ENCODE results near the gene MRPL36.

Gene MRPL36

DNA sequence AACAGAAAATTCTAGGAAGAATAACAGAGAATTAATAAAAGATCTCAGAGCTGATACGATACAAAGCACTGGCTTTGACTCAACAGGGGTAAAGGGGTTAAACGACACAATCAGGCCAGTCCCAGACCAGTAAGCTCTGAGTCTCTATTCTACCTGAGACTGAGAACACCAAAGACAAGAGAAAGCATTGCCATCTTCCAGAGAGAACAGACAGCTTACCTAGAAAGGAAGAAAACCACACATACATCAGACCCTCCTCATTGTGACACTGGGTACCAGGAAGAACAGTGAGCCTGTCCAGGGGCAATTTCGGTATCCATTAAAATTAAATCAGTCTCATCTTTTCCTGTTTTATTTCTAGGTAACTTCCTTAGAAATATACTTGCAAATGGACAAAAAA is 41.1 kb downstream of the MRPL36 start:
- Histone ChIP-seq H3K36me3 (ENCODE audit: insufficient read depth, low read length) (no peaks in the 10 kb centered on the region), H3K4me1 (ENCODE audit: insufficient read depth, low read length) (peaks cover 5% of the 10 kb centered on the region; the same call in 1 of the 2 replicates), H3K9ac (ENCODE audit: low read depth, low read length) (no peak overlapping the region), H3K9me3 (ENCODE audit: control insufficient read depth, insufficient read depth, low read length) (no peaks in the 10 kb centered on the region)

DNA sequence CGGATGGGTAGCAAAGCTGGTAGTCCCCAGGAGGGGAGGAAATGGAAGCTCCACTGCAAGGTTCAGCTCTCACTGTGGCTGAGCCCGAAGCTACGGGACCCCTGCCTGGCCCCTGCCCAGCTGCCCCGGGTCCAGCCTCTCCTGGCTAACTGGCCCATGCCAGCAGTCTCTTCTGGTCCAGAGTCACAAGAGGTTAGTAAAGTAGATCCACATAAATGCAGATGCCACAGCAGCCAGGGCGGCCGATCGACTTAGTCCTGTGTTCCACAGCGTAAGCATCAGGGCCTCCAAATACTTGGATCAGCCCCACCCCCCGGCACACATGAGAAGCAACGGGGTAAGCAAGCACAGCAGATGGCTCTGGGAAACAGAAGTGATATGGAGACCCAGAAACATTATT is 42.1 kb downstream of the MRPL36 start:
- Histone ChIP-seq H3K36me3 (ENCODE audit: insufficient read depth, low read length) (no peaks in the 10 kb centered on the region), H3K4me1 (ENCODE audit: insufficient read depth, low read length) (peaks cover 5% of the 10 kb centered on the region; the same call in 1 of the 2 replicates), H3K9ac (ENCODE audit: low read depth, low read length) (no peak overlapping the region), H3K9me3 (ENCODE audit: control insufficient read depth, insufficient read depth, low read length) (no peaks in the 10 kb centered on the region)

DNA sequence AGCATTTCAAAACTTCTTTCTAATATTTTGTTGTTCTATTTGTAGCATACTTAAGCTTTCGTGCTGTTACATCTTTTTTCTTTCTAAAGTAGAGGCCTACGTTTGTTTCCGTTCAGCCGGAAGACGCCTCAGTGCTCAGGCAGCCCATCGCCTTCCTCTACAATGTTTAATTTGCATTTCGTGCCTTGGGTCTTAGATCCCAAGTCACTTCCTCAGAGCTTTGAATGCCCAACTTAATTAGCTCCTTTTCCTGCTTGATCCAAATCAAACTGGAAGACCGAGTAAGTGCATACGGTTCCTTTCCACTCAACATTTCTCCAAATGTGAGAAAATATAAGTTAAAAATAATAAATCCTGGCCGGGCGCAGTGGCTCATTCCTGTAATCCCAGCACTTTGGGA is 43.2 kb downstream of the MRPL36 start:
- H3K9me3 ChIP-seq (ENCODE audit: control insufficient read depth, insufficient read depth, low read length), result no peaks in the 10 kb centered on the region
- no peak overlapping the region for H3K9ac ChIP-seq (ENCODE audit: low read depth, low read length)
- H3K4me1 ChIP-seq (ENCODE audit: insufficient read depth, low read length), result peaks cover 5% of the 10 kb centered on the region; the same call in 1 of the 2 replicates
- H3K36me3 ChIP-seq (ENCODE audit: insufficient read depth, low read length), result no peaks in the 10 kb centered on the region

- H3K9me3 ChIP-seq (ENCODE audit: control insufficient read depth, insufficient read depth, low read length), result no peaks in the 10 kb centered on the region
- no peak overlapping the region for H3K9ac ChIP-seq (ENCODE audit: low read depth, low read length)
- no peaks in the 10 kb centered on the region for H3K36me3 ChIP-seq (ENCODE audit: insufficient read depth, low read length)
- peaks cover 5% of the 10 kb centered on the region; the same call in 1 of the 2 replicates for H3K4me1 ChIP-seq (ENCODE audit: insufficient read depth, low read length)
Observed at GRCh38 chr5:1755321-1755949, 44.2 kb downstream of the MRPL36 start.

- Histone ChIP-seq H3K9me3 (ENCODE audit: control insufficient read depth, insufficient read depth, low read length) (no peaks in the 10 kb centered on the region), H3K36me3 (ENCODE audit: insufficient read depth, low read length) (no peaks in the 10 kb centered on the region), H3K4me1 (ENCODE audit: insufficient read depth, low read length) (peaks cover 5% of the 10 kb centered on the region; the same call in 1 of the 2 replicates), H3K9ac (ENCODE audit: low read depth, low read length) (no peak overlapping the region)
Observed at GRCh38 chr5:1754531-1755220, 45.0 kb downstream of the MRPL36 start.

- Histone ChIP-seq H3K4me1 (ENCODE audit: insufficient read depth, low read length) (peaks cover 5% of the 10 kb centered on the region; the same call in 1 of the 2 replicates), H3K36me3 (ENCODE audit: insufficient read depth, low read length) (no peaks in the 10 kb centered on the region), H3K9ac (ENCODE audit: low read depth, low read length) (no peak overlapping the region), H3K9me3 (ENCODE audit: control insufficient read depth, insufficient read depth, low read length) (no peaks in the 10 kb centered on the region)
Observed at GRCh38 chr5:1753490-1753889, 46.1 kb downstream of the MRPL36 start.

DNA sequence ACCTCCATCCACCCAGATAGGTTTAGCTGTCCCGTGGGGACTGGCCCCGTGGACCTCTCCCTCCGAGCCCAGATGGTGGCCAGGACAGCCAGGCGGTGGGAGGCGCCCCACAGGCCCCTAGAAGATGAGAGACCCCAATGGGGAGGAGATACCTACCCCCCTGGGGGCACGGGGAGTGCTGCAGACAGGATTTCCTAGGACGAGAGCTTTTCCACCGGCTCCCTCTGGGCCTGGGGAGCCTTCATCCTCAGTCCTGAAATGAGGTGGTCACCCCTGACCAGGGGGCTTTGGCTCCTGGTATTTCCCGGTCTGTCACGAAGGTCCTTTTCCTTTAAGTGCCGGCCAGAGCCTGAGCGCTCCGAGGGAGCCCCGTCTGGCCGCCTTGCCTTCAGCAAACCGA is 46.8 kb downstream of the MRPL36 start:
- Histone ChIP-seq H3K9ac (ENCODE audit: low read depth, low read length) (no peak overlapping the region), H3K9me3 (ENCODE audit: control insufficient read depth, insufficient read depth, low read length) (no peaks in the 10 kb centered on the region), H3K36me3 (ENCODE audit: insufficient read depth, low read length) (no peaks in the 10 kb centered on the region), H3K4me1 (ENCODE audit: insufficient read depth, low read length) (peaks cover 5% of the 10 kb centered on the region; the same call in 1 of the 2 replicates)

DNA sequence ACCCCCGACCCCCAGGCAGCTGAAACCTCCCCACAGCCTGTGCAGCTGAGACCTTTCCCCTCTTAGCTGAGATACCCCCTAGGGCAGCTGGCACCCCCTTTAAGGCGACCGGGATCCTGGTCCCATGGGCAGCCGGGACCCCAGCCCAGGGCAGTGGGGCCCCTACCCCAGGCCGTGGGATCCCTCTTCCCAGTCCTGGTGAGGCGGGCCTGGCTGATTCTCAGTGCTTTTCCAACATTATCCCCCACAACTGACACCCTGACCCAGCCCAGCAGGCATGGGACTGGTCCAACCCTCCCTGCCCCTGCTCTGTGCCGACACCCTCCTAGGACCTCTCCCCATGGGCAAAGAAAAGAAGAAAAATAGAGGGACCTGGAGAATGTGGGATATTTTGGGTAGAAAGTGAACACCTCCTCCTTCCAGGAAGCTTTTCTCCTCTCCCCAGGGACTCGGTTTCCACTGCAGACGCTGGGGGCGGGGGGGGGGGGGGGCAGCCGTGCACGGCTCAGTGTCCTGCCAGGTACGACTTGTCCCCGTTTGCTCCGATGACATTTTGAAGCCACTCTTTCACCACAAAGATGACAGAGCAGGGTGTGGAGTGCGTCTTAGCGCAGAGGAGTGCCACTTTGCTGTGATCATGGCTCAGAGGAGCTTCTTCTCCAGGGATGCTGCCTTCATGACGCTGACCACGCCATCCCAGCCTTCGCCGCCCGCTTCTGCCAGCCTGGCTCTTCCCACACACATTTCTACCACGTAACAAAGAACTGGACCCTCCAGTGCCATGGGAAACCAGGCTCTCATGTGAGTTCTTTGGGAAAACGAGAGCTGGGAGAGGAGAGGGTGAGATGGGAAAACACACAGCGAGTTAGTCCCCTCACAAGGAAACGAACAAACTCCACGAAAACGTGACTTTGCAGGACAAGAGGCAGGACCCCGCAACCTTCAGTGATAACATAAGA is 47.5 kb downstream of the MRPL36 start:
- Histone ChIP-seq H3K9ac (ENCODE audit: low read depth, low read length) (no peak overlapping the region), H3K4me1 (ENCODE audit: insufficient read depth, low read length) (peaks cover 5% of the 10 kb centered on the region; the same call in 1 of the 2 replicates)

DNA sequence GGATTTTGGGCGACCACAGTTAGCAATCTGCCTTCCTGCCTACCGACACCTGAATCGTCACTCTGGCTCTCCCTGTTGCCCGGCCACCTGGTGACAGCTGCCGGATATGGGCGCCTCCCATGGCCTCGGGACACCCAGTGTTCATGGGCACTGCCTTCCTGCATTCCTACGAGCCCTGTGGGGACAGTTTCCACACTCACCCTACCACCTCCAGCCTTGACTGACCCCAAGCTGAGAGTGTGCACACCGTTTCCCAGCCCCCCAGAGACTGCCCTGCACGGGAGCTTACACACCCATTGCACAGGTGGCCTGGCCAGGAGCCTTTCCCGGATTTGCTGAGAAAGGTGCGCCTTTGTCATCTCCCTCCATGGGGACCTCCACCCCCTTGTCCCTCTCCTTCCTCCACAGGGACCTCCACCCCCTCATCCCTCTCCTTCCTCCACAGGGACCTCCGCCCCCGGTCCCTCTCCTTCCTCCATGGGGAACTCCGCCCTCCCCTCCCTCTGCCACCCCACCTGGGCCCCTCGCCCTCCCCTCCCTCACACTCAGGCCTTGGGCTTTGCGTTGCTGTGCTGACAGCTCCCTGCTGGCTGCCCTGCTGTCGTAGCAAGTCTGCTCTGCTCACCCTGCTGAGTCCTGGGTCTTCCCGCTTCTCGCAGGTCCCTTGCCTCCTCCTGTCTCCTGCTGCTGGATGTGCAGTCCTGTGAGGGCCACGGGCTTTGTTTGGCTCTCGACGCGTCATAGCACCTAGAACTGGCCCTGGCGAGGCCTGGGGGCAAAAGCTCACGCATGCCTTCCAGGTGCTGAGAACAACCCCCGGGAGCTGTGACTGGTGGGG is 48.4 kb downstream of the MRPL36 start:
- no peak overlapping the region for H3K9ac ChIP-seq (ENCODE audit: low read depth, low read length)
- H3K4me1 ChIP-seq (ENCODE audit: insufficient read depth, low read length), result peaks cover 3% of the 10 kb centered on the region; the same call in 1 of the 2 replicates
- no peaks in the 10 kb centered on the region for H3K9me3 ChIP-seq (ENCODE audit: control insufficient read depth, insufficient read depth, low read length)
- no peaks in the 10 kb centered on the region for H3K36me3 ChIP-seq (ENCODE audit: insufficient read depth, low read length)

More for the DNA sequence above, 47.5 kb downstream of the MRPL36 start:
- H3K36me3 ChIP-seq (ENCODE audit: insufficient read depth, low read length), result no peaks in the 10 kb centered on the region
- H3K9me3 ChIP-seq (ENCODE audit: control insufficient read depth, insufficient read depth, low read length), result no peaks in the 10 kb centered on the region

DNA sequence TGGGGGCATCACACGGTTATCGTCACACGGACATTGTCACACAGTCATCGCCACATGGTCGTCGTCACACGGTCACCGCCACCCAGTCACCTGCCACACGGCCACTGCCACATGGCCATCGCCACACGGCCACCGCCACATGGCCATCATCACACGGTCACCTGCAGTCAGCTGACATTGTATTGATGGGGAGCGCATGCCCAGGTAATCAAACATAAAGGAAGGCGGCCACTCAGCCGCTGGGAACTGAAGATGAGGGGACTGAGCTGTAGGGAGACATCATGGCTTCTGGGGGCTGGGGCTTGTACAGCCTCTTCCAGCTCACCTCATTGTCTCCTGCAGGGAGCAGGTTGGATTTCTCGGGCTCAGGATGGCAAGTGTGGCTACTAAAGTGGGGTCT is 49.2 kb downstream of the MRPL36 start:
- H3K4me1 ChIP-seq (ENCODE audit: insufficient read depth, low read length), result no peaks in the 10 kb centered on the region
- no peak overlapping the region for H3K9ac ChIP-seq (ENCODE audit: low read depth, low read length)

DNA sequence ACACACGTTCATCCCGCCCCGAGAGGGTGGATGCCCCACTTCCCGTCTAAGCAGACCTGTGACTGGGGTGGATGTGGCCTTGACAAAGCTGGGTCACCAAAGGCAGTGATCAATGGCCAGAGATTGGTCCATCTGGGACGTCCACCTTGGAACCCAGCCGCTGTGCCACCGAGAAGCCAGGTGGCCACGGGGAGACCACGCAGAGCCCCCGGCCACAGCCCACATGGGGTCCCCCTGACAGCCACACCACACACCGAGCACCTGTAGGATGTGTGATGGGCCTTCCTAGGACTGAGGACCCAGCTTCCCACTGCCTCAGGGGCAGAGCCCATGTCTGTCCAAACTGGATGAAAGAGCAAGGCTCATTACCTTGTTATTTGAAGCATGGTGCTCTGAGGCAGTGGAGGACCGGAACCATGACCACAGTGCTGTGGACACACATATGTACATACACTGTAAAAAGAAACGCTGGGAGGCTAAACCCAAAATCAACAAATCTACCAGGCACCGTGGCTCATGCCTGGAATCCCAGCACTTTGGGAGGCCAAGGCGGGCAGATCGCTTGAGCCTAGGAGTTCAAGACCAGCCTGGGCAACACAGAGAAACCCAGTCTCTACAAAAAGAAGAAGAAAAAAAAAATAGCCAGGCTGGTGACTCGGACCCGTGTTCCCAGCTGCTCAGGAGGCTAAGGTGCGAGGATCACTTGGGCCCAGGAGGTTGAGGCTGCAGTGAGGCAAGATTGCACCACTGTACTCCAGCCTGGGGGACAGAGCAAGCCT is 50.1 kb downstream of the MRPL36 start:
- H3K36me3 ChIP-seq (ENCODE audit: insufficient read depth, low read length), result no peaks in the 10 kb centered on the region
- H3K4me1 ChIP-seq (ENCODE audit: insufficient read depth, low read length), result no peaks in the 10 kb centered on the region
- H3K9ac ChIP-seq (ENCODE audit: low read depth, low read length), result no peak overlapping the region
- H3K9me3 ChIP-seq (ENCODE audit: control insufficient read depth, insufficient read depth, low read length), result no peaks in the 10 kb centered on the region

More for the DNA sequence above, 49.2 kb downstream of the MRPL36 start:
- Histone ChIP-seq H3K36me3 (ENCODE audit: insufficient read depth, low read length) (no peaks in the 10 kb centered on the region), H3K9me3 (ENCODE audit: control insufficient read depth, insufficient read depth, low read length) (no peaks in the 10 kb centered on the region)

GRCh38 chr5:1748845-1749244 is 50.8 kb downstream of the MRPL36 start:
- no peaks in the 10 kb centered on the region for H3K9me3 ChIP-seq (ENCODE audit: control insufficient read depth, insufficient read depth, low read length)
- no peaks in the 10 kb centered on the region for H3K36me3 ChIP-seq (ENCODE audit: insufficient read depth, low read length)

More at GRCh38 chr5:1748845-1749244, 50.8 kb downstream of the MRPL36 start:
- Histone ChIP-seq H3K9ac (ENCODE audit: low read depth, low read length) (no peak overlapping the region), H3K4me1 (ENCODE audit: insufficient read depth, low read length) (no peaks in the 10 kb centered on the region)

All from ES-I3 (cell line).